Central memory CD8-positive, alpha-beta T cell (primary cell): ENCODE results near the gene CYRIA.

Experiments used
- ATAC-seq: fragments of 150-1000 bp; cut with Tn5 transposase; replicated peaks from 2 replicates; pipeline ENCODE4 v1.10.0; 2022; ENCODE audit warnings: mild to moderate bottlenecking, moderate FRiP score, moderate number of reproducible peaks; ENCODE audit not compliant: poor library complexity, severe bottlenecking; ENCODE audit errors: extremely low read depth
- DNase-seq, 2 donors: peaks; one replicate each; pipeline ENCODE4 v3.0.0; 2021; ENCODE audit warnings: low spot score in 2 of 2
- H3K27ac Mint-ChIP-seq: one replicate; pipeline ENCODE4 v1.8.0; 2022; ENCODE audit warnings: low read depth, mild to moderate bottlenecking, moderate library complexity, mixed read lengths
- H3K27me3 Mint-ChIP-seq: one replicate; pipeline ENCODE4 v1.8.0; 2022; ENCODE audit warnings: mixed read lengths
- H3K36me3 Mint-ChIP-seq: one replicate; pipeline ENCODE4 v1.8.0; 2022; ENCODE audit warnings: mild to moderate bottlenecking, moderate library complexity, mixed read lengths; ENCODE audit not compliant: insufficient read depth
- H3K4me1 Mint-ChIP-seq: one replicate; pipeline ENCODE4 v1.8.0; 2022; ENCODE audit warnings: mixed read lengths
- H3K4me3 Mint-ChIP-seq: one replicate; pipeline ENCODE4 v1.8.0; 2022; ENCODE audit warnings: mild to moderate bottlenecking, moderate library complexity, mixed read lengths
- H3K9me3 Mint-ChIP-seq: one replicate; pipeline ENCODE4 v1.8.0; 2022; ENCODE audit warnings: mixed read lengths

CYRIA gene

GRCh38 chr2:16643099-16643498, 22.5 kb downstream of the CYRIA start:
- H3K4me3 Mint-ChIP-seq, result no peak overlapping the region
- no peaks in the 10 kb centered on the region for H3K9me3 Mint-ChIP-seq
- H3K36me3 Mint-ChIP-seq, result peaks cover 2% of the 10 kb centered on the region
- ATAC-seq (no peak), DNase-seq (no peak)
- no peak overlapping the region for H3K27ac Mint-ChIP-seq
- H3K4me1 Mint-ChIP-seq, result peaks cover 11% of the 10 kb centered on the region
- no peaks in the 10 kb centered on the region for H3K27me3 Mint-ChIP-seq

GRCh38 chr2:16642088-16642487, 23.5 kb downstream of the CYRIA start:
- Mint-ChIP-seq H3K4me1 (peaks cover 15% of the 10 kb centered on the region), H3K4me3 (no peak overlapping the region), H3K9me3 (no peaks in the 10 kb centered on the region), H3K36me3 (peaks cover 2% of the 10 kb centered on the region), H3K27ac (no peak overlapping the region), H3K27me3 (no peaks in the 10 kb centered on the region)
- DNase-seq (no peak), ATAC-seq (no peak)

GRCh38 chr2:16641509-16641908, 24.1 kb downstream of the CYRIA start:
- ATAC-seq, result no peak
- no peaks in the 10 kb centered on the region for H3K9me3 Mint-ChIP-seq
- H3K27ac Mint-ChIP-seq, result no peak overlapping the region
- no peak for DNase-seq
- no peaks in the 10 kb centered on the region for H3K36me3 Mint-ChIP-seq
- peaks cover 15% of the 10 kb centered on the region for H3K4me1 Mint-ChIP-seq
- H3K4me3 Mint-ChIP-seq, result no peak overlapping the region
- H3K27me3 Mint-ChIP-seq, result no peaks in the 10 kb centered on the region

- Mint-ChIP-seq H3K27me3 (no peaks in the 10 kb centered on the region), H3K4me1 (peaks cover 15% of the 10 kb centered on the region), H3K27ac (no peak overlapping the region)
Measured at GRCh38 chr2:16640867-16641266, 24.8 kb downstream of the CYRIA start.

GRCh38 chr2:16640001-16640700, 25.5 kb downstream of the CYRIA start:
- ATAC-seq (no peak), DNase-seq (no peak)
- Mint-ChIP-seq H3K4me3 (no peak overlapping the region), H3K4me1 (peaks cover 21% of the 10 kb centered on the region), H3K9me3 (no peaks in the 10 kb centered on the region), H3K36me3 (no peaks in the 10 kb centered on the region), H3K27me3 (no peaks in the 10 kb centered on the region), H3K27ac (no peak overlapping the region)

More at GRCh38 chr2:16640867-16641266, 24.8 kb downstream of the CYRIA start:
- ATAC-seq, result no peak
- Mint-ChIP-seq H3K9me3 (no peaks in the 10 kb centered on the region), H3K36me3 (no peaks in the 10 kb centered on the region), H3K4me3 (no peak overlapping the region)
- DNase-seq, result no peak

GRCh38 chr2:16639431-16639830, 26.2 kb downstream of the CYRIA start:
- no peak overlapping the region for H3K4me3 Mint-ChIP-seq
- no peak overlapping the region for H3K27ac Mint-ChIP-seq
- H3K9me3 Mint-ChIP-seq, result no peaks in the 10 kb centered on the region
- no peaks in the 10 kb centered on the region for H3K27me3 Mint-ChIP-seq
- DNase-seq (no peak), ATAC-seq (no peak)
- peaks cover 24% of the 10 kb centered on the region for H3K4me1 Mint-ChIP-seq
- H3K36me3 Mint-ChIP-seq, result no peaks in the 10 kb centered on the region

- no peaks in the 10 kb centered on the region for H3K9me3 Mint-ChIP-seq
- H3K27ac Mint-ChIP-seq, result no peak overlapping the region
- no peak overlapping the region for H3K4me3 Mint-ChIP-seq
- H3K4me1 Mint-ChIP-seq, result peaks cover 24% of the 10 kb centered on the region
- no peak for ATAC-seq
- no peaks in the 10 kb centered on the region for H3K27me3 Mint-ChIP-seq
- no peak for DNase-seq
- no peaks in the 10 kb centered on the region for H3K36me3 Mint-ChIP-seq
Measured at GRCh38 chr2:16638946-16639345, 26.7 kb downstream of the CYRIA start.

GRCh38 chr2:16637304-16637703, 28.3 kb downstream of the CYRIA start:
- Mint-ChIP-seq H3K4me3 (no peak overlapping the region), H3K27ac (no peak overlapping the region), H3K36me3 (no peaks in the 10 kb centered on the region)

GRCh38 chr2:16635791-16636699, 29.6 kb downstream of the CYRIA start:
- ATAC-seq (no peak), DNase-seq (no peak)
- Mint-ChIP-seq H3K27ac (no peak overlapping the region), H3K27me3 (no peaks in the 10 kb centered on the region), H3K4me1 (peaks cover 32% of the 10 kb centered on the region), H3K4me3 (no peak overlapping the region), H3K36me3 (no peaks in the 10 kb centered on the region), H3K9me3 (no peaks in the 10 kb centered on the region)

More at GRCh38 chr2:16637304-16637703, 28.3 kb downstream of the CYRIA start:
- DNase-seq (no peak), ATAC-seq (no peak)
- no peaks in the 10 kb centered on the region for H3K27me3 Mint-ChIP-seq
- no peaks in the 10 kb centered on the region for H3K9me3 Mint-ChIP-seq
- H3K4me1 Mint-ChIP-seq, result peaks cover 27% of the 10 kb centered on the region

- Mint-ChIP-seq H3K4me1 (peaks cover 45% of the 10 kb centered on the region), H3K27me3 (no peaks in the 10 kb centered on the region), H3K27ac (no peak overlapping the region), H3K9me3 (no peaks in the 10 kb centered on the region), H3K4me3 (no peak overlapping the region), H3K36me3 (peaks cover 2% of the 10 kb centered on the region)
- DNase-seq (no peak), ATAC-seq (no peak)
Measured at GRCh38 chr2:16633621-16634430, 31.8 kb downstream of the CYRIA start.

GRCh38 chr2:16632598-16632997, 33.0 kb downstream of the CYRIA start:
- Mint-ChIP-seq H3K27me3 (no peaks in the 10 kb centered on the region), H3K27ac (no peak overlapping the region), H3K36me3 (peaks cover 2% of the 10 kb centered on the region), H3K9me3 (no peaks in the 10 kb centered on the region), H3K4me3 (no peak overlapping the region), H3K4me1 (peaks cover 44% of the 10 kb centered on the region)
- ATAC-seq, result no peak
- DNase-seq, result no peak

- DNase-seq (no peak), ATAC-seq (no peak)
- Mint-ChIP-seq H3K27me3 (no peaks in the 10 kb centered on the region), H3K27ac (no peak overlapping the region), H3K4me1 (peaks cover 62% of the 10 kb centered on the region), H3K9me3 (no peaks in the 10 kb centered on the region), H3K4me3 (no peak overlapping the region), H3K36me3 (peaks cover 2% of the 10 kb centered on the region)
Measured at GRCh38 chr2:16630463-16630862, 35.2 kb downstream of the CYRIA start.
